HEK293T (cell line): Measurements from ENCODE around the gene FLT4.

Experiments used
- CTCF ChIA-PET: fragments of 350-600 bp; formaldehyde crosslinking; extraction: SDS; loops from one replicate; lab custom pipeline; 2021; ENCODE audit warnings: antibody characterized with exemption, inconsistent platforms; lab: Yijun Ruan, JAX
- POLR2A ChIA-PET: fragments of 350-600 bp; formaldehyde crosslinking; extraction: SDS; loops from one replicate; lab custom pipeline; 2020; ENCODE audit warnings: antibody characterized with exemption, inconsistent platforms; lab: Yijun Ruan, JAX
- DNase-seq: peaks from one replicate; pipeline ENCODE4 v3.0.0; 2012; ENCODE audit warnings: mixed read lengths; ENCODE audit errors: extremely low spot score
- ARNT ChIP-seq: fragments of 450-650 bp; IDR thresholded peaks from 2 replicates; pipeline ENCODE4 v1.6.1; 2017; ENCODE audit warnings: mild to moderate bottlenecking
- BHLHE40 ChIP-seq: fragments of 450-650 bp; IDR thresholded peaks from 2 replicates; pipeline ENCODE4 v1.6.1; 2016; ENCODE audit warnings: mild to moderate bottlenecking, moderate library complexity, borderline replicate concordance
- CTBP1 ChIP-seq: fragments of 450-650 bp; IDR thresholded peaks from 2 replicates; pipeline ENCODE4 v1.6.1; 2016; ENCODE audit warnings: borderline replicate concordance
- ELF4 ChIP-seq: fragments of 450-650 bp; IDR thresholded peaks from 2 replicates; pipeline ENCODE4 v1.6.1; 2017; ENCODE audit warnings: antibody characterized with exemption
- FOXA1 ChIP-seq: fragments of 450-650 bp; IDR thresholded peaks from 2 replicates; pipeline ENCODE4 v1.6.1; 2016; ENCODE audit warnings: mild to moderate bottlenecking
- FOXK2 ChIP-seq: fragments of 450-650 bp; IDR thresholded peaks from 2 replicates; pipeline ENCODE4 v1.6.1; 2016; ENCODE audit warnings: mild to moderate bottlenecking
- FOXM1 ChIP-seq: fragments of 450-650 bp; IDR thresholded peaks from 2 replicates; pipeline ENCODE4 v1.6.1; 2017; ENCODE audit warnings: mild to moderate bottlenecking, borderline replicate concordance
- HDGF ChIP-seq: fragments of 450-650 bp; IDR thresholded peaks from 2 replicates; pipeline ENCODE4 v1.6.1; 2017; ENCODE audit warnings: antibody characterized with exemption, borderline replicate concordance
- L3MBTL2 ChIP-seq: fragments of 450-650 bp; conservative IDR thresholded peaks from 2 replicates; pipeline ENCODE4 v1.6.1; 2016; ENCODE audit warnings: mild to moderate bottlenecking
- LEF1 ChIP-seq: fragments of 450-650 bp; IDR thresholded peaks from 2 replicates; pipeline ENCODE4 v1.6.1; 2017; ENCODE audit warnings: mild to moderate bottlenecking, borderline replicate concordance
- NFRKB ChIP-seq: fragments of 450-650 bp; IDR thresholded peaks from 2 replicates; pipeline ENCODE4 v1.6.1; 2016; ENCODE audit warnings: mild to moderate bottlenecking, moderate library complexity
- PKNOX1 ChIP-seq: fragments of 450-650 bp; IDR thresholded peaks from 2 replicates; pipeline ENCODE4 v1.6.1; 2016
- SP1 ChIP-seq: fragments of 450-650 bp; IDR thresholded peaks from 2 replicates; pipeline ENCODE4 v1.6.1; 2017
- SUZ12 ChIP-seq: fragments of 450-650 bp; IDR thresholded peaks from 2 replicates; pipeline ENCODE4 v1.6.1; 2016; ENCODE audit warnings: mild to moderate bottlenecking
- TARDBP ChIP-seq: fragments of 450-650 bp; IDR thresholded peaks from 2 replicates; pipeline ENCODE4 v1.6.1; 2016
- ZNF384 ChIP-seq: fragments of 450-650 bp; IDR thresholded peaks from 2 replicates; pipeline ENCODE4 v1.6.1; 2016

FLT4 gene

GRCh38 chr5:180627386-180628120 lies 21.8 kb downstream of the FLT4 start:
- ChIA-PET CTCF (no interaction called here), POLR2A (interaction anchor here (0.9 kb wide), 1 partner anchor 8 kb away, joined by 5 read pairs; no protein-coding TSS in a partner anchor)
- TF ChIP-seq FOXM1 (no peak), SUZ12 (no peak), HDGF (no peak)

GRCh38 chr5:180626661-180627385 lies 22.6 kb downstream of the FLT4 start:
- ChIA-PET POLR2A (no interaction called here), CTCF (no interaction called here)
- TF ChIP-seq NFRKB (no peak), FOXM1 (no peak), ARNT (no peak), LEF1 (no peak), ZNF384 (no peak), FOXA1 (no peak), ELF4 (no peak)
- DNase-seq: no peak

More at GRCh38 chr5:180627386-180628120, 21.8 kb downstream of the FLT4 start:
- DNase-seq: no peak

DNA sequence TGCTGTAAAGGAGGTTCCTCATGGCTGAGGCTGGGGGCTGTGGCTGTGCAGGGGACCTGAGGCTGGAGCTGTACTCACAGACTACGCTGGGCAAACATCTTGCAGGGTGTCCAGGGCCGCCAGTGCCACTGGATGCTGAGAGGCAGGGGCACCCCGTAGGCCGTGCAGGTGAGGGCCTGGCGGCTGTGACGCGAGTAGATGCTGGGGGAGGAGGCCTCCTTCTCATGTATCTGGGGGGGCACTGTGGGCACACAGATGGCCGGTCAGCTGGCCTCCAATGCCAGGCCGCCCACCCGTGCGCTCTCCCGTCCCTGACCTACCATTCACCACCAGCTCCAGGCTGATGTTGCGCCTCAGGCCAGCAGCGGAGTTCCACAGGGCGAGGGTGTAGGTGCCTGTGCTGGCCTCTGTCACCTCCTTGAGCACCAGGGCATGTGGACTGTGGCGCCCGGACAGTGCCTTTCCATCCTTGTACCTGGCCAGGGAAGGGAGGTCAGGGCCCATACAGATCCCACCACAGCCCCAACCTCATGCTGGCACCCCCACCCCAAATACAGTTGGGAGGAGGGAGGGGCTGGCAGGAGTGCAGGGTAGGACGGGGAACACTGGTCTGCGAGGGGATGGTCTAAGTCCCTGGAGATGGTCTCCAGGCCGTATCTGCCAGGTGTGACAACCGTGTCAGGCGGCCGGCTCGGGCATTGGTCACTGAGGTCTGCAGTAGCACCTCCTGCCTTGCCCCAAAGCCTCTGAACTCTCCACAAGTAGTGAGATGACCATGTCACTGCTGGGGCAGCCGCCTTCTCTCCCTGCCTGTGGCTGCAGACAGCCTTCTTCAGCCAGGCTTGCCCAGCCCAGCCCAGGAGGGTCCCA lies 23.4 kb downstream of the FLT4 start:
- ChIA-PET POLR2A (no interaction called here), CTCF (interaction anchor here (0.6 kb wide), 1 partner anchor 1049 kb away, joined by 3 read pairs; no protein-coding TSS in a partner anchor)
- TF ChIP-seq FOXA1 (no peak), BHLHE40 (no peak), ELF4 (no peak), FOXK2 (no peak), ZNF384 (no peak), L3MBTL2 (no peak), SP1 (no peak), TARDBP (no peak), LEF1 (no peak), SUZ12 (no peak), CTBP1 (no peak), ARNT (no peak), NFRKB (no peak), HDGF (no peak), PKNOX1 (no peak), FOXM1 (no peak)
- no peak for DNase-seq

DNA sequence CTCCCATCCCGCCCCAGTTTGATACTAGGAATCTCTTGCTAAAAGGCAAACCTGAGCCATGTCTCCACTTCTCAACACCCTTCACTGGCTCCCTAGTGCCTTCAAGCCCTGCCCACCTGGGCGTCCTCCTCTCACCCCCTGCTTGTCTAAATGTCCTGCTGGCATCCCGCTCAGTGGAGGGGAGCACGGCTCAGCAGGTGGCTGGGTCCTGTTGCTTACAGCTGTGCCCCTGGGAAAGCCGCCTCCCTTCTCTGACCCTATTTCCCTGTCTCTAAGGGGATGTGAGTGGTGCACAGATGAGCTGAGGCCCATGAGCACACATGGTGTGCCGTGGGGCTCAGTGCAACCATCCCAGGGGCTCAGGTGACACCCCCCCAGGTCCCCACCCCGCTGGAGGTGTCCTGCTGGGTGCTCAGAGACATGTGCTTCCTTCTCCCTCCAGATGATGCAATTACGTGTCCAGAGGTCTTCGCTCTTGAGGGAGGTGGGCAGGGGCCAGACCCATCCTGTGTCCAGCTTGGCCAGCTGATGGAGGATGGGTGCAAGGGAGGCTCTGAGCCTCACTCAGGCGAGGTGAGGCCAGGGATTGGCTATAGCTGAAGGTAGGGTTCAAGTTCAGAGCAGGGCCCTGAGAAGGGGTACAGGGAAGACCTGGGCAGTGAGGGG lies 24.1 kb downstream of the FLT4 start:
- POLR2A ChIA-PET: no interaction called here
- DNase-seq: no peak

GRCh38 chr5:180624587-180624986 lies 24.8 kb downstream of the FLT4 start:
- TF ChIP-seq SUZ12 (no peak), SP1 (no peak), FOXM1 (no peak), TARDBP (no peak), ARNT (no peak), HDGF (no peak), CTBP1 (no peak), PKNOX1 (no peak)
- POLR2A ChIA-PET: no interaction called here
- DNase-seq: no peak
- CTCF ChIA-PET: no interaction called here

More for the DNA sequence above, 24.1 kb downstream of the FLT4 start:
- TF ChIP-seq LEF1 (no peak), ELF4 (no peak), FOXM1 (no peak), BHLHE40 (no peak), SP1 (no peak), PKNOX1 (no peak), HDGF (no peak), L3MBTL2 (no peak), ARNT (no peak), NFRKB (no peak), FOXA1 (no peak), FOXK2 (no peak), SUZ12 (no peak), TARDBP (no peak), ZNF384 (no peak), CTBP1 (no peak)
- CTCF ChIA-PET: interaction anchor here (0.6 kb wide), 1 partner anchor 1049 kb away, joined by 3 read pairs; no protein-coding TSS in a partner anchor
